Measurements from ENCODE around the gene WDR75.
A peak's percentile ranks its signal among the peaks of the same experiment; 100 is the strongest.
"Not testable (repeated sequence)": the region's sequence is repeated elsewhere in the genome, so short reads cannot be mapped to it uniquely, and the experiment has no call there.

The WDR75 gene

DNA sequence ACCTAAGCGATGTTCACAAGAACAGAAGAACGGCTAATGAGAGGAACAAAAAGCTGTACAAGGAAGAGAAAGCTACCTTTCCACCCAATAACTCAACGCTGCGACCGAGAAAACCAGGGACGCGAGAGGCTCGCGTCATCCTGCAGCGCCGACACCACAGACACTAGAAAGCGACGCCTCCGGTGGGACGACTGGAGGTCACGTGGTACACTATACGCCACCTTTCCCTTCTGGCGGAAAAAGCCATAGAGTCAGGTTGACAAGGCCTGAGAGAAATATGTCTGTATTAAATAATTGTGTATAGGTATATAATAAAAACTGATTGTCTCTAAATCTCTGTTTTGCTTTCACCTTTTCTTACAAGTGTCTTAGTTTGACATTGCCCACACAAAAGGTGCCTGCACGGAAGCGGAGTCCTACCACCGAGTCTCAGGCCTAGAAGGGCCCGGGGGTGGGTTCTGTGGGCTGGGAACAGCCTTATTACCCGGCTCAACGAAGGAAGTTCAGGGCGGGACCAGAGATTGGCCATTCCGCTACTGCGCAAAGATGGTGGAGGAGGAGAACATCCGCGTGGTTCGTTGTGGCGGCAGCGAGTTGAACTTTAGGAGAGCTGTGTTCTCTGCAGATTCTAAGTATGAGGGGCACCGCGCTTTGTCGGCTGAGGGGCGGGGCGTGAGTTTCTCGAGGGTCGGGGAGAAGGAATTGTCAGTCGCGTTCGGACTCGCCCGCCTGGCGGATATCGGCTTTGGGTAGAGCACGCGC lies at the start of gene WDR75:
WDR75 (plus strand) TSS at position 528 of the 762 bp plus-strand sequence; CDS start at position 547, 19 bp downstream.
- peak; percentile 98 for DNase-seq (ENCODE audit: low read depth, low spot score)

DNA sequence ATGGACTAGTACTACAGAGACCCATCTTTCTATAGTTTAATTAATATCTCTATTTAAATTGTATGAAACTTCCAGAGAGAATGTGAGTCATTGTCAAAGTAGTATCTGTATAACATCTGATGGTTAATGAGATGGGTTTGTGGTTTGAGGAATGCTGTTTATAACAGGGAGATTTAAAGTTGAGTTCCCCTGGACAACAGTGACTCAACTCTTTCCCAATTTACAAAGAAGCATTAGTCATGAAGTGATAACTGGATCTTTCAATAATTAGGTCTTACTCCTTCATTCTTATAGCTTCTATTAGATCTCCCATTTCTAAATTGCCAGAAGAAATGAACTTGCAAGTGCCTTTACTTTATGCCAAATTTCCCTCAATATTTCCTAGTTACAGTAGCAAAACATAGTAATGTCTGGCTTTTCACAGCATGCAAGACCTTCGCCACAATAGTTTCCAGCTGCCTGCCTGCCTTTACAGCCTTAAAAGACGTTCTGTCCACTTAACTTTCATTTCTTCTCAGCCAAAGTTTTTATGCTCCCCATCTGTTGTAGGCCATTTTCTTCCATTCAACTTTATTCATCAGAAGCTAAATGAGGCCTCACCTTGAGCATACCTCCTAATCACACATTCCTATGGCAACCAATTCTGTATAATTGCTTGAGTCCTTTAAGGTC lies 47.7 kb upstream of the WDR75 start:
- peak; percentile 87 for DNase-seq (ENCODE audit: low read depth, low spot score)

DNA sequence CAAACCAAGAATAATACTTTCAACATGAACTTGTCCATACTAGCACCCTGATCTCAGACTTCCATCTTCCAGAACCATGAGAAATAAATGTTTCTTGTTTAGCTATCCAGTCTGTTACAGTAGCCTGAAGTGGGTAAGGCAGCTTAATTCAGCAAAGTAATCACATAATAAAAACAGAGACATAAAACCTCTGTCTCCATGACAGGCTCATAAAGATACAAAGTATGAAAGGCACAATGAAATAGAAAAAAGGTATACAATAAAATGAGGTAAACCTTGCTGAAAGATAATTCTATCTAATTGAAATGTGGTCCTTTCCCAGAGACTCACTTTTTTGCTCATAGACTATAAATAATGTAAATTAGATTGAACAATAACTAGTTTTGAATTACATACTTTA lies 46.7 kb upstream of the WDR75 start:
- DNase-seq (ENCODE audit: low read depth, low spot score): no peak

DNA sequence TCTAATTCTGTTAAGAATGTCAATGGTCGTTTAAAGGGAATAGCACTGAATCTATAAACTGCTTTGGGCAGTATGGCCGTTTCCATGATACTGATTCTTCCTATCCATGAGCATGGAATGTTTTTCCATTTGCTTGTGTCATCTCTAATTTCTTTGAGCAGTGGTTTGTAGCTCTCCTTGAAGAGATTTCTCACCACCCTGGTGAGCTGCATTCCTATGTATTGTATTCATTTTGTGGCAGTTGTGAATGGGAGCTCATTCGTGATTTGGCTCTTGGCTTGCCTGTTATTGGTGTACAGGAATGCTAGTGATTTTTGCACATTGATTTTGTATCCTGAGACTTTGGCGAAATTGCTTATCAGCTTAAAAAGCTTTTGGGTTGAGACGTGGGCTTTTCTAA lies 38.3 kb upstream of the WDR75 start:
- DNase-seq (ENCODE audit: low read depth, low spot score): peak; percentile 58

DNA sequence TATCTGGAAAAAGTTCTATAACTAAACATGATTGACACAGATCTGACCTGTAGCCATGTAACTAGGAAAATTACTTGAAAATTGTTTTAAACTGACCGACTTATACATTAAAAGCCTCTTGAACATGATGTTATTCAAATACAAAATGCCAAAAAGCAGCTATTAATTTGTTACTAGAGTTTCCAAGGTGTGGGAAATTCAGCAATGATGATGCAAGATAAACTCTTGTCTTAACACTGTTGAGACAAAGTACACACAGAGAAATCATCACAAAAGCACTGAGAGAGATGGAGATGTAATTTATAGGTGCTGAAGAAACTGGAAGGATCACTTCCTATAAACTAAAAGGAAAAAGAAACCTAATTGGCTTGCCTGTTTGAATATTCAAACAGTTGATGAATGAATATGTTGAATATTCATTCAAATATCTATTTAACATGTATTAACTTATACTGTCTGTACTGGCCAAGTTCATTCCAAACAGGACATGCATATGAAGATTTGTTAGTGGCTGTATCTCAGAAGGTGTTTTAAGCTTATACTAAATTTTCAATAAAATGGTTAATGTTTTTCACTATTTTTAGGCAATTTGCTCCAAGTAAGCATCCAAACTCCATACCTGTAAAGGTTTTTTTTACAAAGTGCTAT lies 34.6 kb upstream of the WDR75 start:
- no peak for DNase-seq (ENCODE audit: low read depth, low spot score)

DNA sequence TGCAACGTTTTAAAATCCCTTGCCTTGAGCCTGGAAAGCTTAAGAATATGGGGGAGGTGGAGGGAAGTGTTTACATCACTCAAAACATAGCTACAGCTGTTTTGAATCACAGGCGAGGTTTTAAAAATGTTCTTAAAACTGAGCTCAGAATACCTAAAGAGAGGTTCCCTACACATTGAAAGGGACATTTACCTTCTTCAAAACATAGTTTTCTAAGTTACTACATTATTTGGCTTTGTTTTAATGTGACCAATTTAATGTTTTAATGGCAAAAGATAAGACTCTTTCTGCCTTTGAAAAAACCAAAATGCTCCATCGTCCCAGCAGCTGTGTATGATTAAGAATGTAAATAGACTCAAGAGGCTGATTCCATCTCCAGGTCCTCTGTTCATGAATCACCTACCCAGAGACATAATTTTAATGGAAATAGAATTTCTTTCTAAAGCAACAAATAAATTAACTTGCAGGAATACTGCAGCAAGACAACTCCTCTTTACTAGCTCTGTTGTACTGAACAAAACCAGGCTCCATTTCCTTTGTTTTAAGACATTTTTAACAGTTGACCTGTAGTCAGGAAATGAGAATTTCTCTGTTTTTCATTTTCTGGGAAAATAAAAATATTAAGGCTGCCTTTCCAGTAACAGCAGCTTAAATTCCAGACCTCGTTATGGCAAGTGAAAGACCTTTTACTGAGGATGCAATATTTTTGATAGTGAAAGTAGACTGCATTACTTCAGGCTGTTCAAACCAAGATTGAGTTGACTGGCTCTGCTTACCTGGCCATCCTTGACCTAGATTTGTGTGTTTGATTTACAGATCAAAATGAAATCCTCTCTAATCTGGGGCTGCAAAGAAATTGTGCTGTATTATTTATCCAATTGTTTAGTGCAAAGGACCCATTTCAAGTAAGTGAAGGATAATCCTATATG lies 33.7 kb upstream of the WDR75 start:
- peak; percentile 34 for DNase-seq (ENCODE audit: low read depth, low spot score)

DNA sequence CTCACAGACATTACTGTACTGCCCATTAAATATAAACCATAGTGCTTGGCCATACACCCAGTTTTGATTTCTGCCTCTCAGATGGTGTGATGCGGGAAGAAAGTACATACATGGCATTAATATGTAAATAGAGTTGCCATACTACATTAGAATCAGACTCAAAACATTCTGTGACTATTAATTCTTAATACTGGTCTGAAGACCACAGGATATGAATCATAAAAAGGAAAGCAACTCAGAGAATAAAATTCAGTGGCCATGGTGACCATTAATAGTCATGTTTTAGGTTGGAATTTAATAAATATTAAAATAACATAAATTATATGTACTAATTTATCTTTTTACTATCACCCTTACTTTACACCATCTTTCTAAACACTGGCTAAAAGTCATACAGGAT lies 33.0 kb upstream of the WDR75 start:
- DNase-seq (ENCODE audit: low read depth, low spot score): no peak

DNA sequence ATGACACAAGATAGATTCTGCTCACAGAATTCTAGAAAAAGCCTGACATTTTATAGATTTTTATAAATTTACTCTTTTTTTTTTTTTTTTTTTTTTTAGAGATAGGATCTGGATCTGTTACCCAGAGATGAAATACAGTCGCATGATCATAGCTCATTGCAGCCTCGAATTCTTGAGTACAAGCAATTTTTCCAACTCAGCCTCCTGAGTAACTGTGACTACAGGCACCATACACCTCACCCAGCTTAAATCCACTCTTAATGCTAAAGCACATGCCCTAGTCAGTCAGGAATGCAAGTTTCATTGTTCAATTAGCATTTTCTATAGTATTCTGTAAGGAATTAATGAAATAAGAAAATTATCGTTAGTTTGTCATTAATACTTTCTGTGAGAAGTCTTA lies 32.1 kb upstream of the WDR75 start:
- DNase-seq (ENCODE audit: low read depth, low spot score): peak; percentile 23

DNA sequence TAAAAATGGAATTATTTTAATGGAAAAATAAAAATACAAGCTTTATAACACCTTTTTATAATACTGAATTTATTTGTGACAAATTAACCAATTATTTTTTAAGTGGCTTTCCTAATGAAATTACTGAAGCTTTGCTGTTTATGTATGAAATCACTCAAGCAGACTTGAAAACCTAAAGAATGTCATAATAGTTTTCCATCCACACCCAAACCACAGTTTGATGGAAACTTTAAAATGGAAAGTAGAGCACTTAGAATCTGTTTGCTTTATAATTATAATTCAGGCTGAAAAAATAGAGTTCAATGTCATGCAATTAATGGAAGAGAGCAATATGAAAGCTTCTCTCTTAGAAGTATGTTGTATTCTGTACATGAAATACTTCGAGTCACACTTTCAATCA lies 31.6 kb upstream of the WDR75 start:
- peak; percentile 54 for DNase-seq (ENCODE audit: low read depth, low spot score)

DNA sequence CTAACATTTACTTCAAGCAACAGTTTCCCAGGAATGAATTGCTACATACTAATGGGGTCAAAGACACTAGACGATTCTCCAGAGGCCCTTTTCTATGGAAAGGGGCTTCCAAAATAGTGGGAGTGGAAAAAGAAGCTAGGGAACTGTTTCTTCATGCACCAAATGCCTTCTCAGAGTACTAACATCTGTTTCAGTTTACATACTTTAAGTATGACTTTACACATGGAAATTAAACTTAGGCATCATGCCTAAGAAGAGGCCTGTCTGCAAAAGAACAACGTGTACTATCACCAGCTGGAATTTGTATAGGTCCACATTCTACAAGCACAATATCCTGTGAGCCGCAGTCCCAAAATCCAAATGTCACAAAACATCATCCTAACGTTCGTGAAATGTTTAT lies 29.4 kb upstream of the WDR75 start:
- DNase-seq (ENCODE audit: low read depth, low spot score): peak; percentile 62

DNA sequence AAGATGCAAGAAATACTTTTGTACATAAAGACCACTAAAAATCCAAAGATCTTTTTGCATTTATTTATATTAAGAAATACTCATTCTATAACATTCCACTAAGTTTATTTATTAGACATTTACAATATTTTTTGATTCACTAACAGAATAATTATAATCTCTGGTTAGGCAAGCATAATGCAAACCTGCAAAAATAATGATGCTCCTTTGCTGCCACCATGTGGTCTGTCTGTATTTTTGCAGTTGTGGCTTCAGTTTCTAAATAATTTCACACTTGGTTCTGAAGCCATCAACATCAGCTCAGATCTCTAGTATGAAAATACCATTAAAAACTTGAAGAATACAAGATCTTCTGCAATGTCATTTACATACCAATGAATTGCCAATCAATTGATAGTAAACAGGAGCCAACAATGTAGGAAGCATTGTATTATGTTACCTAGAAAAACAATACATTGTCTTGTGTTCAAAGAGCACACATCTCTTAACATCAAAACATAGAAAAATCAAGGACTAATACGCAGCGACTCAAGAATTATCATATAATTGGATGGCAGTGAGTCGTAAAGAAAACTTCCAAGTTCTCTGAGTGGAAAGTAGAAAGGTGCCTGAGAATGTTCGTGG lies 28.8 kb upstream of the WDR75 start:
- DNase-seq (ENCODE audit: low read depth, low spot score): peak; percentile 72

DNA sequence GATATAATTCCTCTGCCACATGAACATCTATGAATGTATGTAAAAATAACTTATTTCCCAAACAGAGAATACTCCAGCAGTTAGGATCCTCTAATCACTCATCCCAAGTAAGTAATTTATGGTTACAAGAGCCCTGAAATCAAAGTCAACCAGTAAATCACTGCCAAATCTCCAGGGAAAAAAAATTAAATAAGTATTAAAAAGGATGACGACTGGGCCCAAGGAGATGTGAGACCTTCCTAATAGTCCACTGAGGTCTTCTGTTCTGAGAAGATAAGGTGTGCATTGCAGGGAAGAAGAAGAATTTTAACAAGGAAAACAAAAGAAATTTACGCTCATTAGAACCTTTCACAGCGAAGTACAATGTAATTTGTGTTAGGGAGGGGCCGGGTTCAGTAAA lies 28.0 kb upstream of the WDR75 start:
- no peak for DNase-seq (ENCODE audit: low read depth, low spot score)

DNA sequence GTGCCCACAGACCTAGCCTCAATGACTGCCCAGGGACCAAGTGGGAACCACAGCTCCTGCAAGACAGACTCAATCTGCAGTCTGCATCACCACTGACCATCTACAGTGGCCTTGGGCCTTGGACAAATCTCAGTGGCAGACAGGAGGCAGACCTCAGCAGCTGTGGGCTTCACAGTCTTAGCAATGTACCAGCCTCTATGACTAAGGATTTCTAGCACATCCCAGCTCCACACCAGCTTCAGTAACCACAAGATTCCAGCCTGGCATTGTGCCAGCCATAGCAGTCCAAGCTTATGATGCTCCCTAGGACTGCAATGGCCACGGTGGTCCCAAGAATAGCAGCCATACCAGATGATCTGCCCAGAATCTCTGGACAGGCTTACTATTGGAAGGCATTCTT lies 19.6 kb upstream of the WDR75 start:
- DNase-seq (ENCODE audit: low read depth, low spot score): peak; percentile 82

DNA sequence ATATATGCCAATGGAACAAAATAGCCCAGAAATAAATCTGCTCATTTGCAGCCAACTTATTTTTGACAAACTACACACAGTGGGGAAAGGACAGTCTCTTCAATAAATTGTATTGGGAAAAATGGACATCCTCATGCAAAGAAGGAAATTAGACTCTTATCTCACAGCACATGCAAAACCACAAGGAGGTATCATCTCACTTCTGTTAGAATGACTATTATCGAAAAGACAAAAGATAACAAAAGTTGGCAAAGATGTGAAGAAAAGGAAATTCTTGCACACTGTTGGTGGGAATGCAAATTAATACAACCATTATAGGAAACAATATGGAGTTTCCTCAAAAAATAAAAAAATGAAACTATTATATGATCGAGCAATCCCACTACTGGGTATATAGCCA lies 16.3 kb upstream of the WDR75 start:
- no peak for DNase-seq (ENCODE audit: low read depth, low spot score)

DNA sequence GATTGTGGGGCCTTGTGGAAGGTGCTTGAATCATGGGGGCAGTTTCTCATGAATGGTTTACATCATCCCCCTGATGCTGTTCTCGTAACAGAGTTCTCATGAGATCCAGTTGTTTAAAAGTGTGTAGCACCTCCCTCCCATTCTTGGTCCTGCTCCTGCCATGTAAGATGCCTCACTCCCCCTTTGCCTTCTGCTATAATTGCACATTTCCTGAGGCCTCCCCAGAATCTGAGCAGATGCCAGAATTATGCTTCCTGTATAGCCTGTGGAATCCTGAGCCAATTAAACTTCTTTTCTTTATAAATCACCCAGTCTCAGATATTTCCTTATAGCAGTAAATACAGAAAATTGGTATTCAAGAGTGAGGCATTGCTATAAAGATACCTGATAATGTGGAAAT lies 15.6 kb upstream of the WDR75 start:
- no peak for DNase-seq (ENCODE audit: low read depth, low spot score)

DNA sequence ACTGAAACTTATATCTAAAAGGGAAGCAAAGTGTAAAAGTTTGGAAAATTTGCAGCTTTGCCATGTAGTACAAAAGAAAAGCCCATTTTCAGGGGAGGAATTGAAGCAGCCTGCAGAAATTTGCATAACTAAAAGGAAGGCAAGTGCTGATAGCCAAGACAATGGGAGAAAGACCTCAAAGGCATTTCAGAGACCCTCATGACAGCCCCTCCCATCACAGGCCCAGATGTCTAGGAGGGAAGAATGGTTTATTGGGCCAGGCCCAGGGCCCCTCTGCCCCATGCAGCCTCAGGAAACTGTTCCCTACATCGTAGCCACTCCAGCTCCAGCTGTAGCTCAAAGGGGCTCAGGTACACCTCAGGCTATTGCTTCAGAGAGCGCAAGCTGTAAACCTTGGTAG lies 14.4 kb upstream of the WDR75 start:
- DNase-seq (ENCODE audit: low read depth, low spot score): no peak

DNA sequence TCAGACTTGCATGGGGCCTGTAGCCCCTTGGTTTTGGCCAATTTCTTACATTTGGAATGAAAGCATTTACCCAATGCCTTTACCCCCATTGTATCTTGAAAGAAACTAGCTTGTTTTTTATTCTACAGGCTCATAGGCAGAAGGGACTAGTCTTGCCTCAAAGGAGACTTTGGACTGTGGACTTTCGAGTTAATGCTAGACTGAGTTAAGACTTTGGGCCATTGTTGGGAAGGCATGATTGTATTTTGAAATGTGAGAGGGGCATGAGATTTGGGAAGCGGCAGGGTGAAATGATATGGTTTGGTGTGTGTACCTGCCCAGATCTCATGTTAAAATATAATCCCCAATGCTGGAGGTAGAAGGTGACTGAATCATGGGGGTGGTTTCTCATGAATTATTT lies 13.4 kb upstream of the WDR75 start:
- no peak for DNase-seq (ENCODE audit: low read depth, low spot score)

DNA sequence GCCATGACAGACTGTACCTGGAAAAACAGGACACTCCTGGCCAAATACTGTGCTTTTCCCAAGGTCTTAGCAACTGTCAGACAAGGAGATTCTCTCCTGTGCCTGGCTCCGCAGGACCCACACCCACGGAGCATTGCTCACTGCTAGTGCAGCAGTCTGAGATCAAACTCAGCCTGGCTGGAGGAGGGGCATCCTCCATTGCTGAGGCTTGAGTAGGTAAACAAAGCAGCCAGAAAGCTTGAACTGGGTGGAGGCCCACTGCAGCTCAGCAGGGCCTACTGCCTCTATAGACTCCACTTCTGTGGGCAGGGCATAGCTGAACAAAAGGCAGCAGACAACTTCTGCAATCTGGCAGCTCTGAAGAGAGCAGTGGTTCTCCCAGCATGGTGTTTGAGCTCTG lies 10.8 kb upstream of the WDR75 start:
- not testable (repeated sequence) for DNase-seq (ENCODE audit: low read depth, low spot score)

DNA sequence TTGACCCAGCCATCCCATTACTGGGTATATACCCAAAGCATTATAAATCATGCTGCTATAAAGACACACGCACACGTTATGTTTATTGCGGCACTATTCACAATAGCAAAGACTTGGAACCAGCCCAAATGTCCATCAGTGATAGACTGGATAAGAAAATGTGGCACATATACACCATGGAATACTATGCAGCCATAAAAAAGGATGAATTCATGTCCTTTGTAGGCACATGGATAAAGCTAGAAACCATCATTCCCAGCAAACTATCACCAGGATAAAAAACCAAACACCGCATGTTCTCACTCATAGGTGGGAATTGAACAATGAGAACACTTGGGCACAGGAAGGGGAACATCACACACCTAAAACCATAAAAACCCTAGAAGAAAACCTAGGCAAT lies 5.5 kb upstream of the WDR75 start:
- not testable (repeated sequence) for DNase-seq (ENCODE audit: low read depth, low spot score)

DNA sequence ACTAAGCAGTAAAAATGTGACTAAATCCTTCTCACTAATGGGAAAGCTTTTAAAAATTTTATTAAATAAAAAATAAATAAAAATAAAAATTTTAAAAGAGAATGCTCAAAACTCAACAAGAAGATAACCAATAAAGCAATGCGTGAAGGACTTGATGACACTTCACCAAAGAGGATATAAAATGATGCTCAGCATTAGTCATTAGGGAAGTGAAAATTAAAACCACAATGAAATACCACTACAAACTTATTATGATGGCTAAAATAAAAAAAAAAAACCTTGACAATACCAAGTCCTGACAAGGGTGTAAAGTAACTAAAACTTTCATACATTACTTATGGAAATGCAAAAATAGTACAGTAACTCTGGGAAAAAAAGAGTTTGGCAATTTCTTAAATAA lies 3.3 kb upstream of the WDR75 start:
- DNase-seq (ENCODE audit: low read depth, low spot score): no peak

DNA sequence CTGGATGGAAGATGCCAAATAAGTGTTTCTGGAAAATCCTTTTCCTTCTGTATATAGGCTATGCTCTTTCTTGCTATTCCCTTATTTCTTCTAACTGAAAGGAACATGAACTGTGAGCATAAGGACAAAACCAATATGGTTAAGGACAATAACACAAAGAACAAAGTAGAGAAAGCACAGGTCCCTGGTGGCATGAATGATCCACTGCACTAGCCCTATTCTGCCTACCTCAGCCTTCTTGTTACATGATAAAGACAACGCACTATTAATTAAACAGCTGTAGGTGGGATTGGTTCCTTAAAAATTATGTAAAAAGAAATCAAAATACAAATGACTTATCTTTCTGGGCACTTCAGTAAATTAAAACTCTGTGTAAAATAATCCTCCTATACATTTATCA lies 1.9 kb upstream of the WDR75 start:
- no peak for DNase-seq (ENCODE audit: low read depth, low spot score)

DNA sequence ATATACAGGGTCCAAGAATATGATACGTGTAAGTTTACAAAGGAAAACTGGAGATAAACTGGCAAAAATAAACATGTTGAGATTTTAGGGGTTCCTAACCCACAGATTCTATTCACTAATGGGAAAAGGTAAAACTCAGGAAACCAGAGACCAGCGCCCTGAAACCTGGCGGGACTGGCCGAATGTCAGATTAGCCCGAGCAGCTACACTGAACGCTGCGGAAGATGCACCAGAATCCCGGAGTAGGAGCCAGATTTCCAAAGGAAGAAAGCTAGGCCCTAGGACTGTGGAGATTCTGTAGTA lies 679 bp upstream of the WDR75 start:
- DNase-seq (ENCODE audit: low read depth, low spot score): no peak
